ENCODE measurements around the gene NR4A3.
"Not testable (repeated sequence)": the region's sequence is repeated elsewhere in the genome, so short reads cannot be mapped to it uniquely, and the experiment has no call there.

Gene NR4A3

GRCh38 chr9:99821396-99822108 lies at the start of gene NR4A3:
NR4A3 (plus strand) TSS chr9:99821885; CDS start chr9:99828043, 6,158 bp downstream.
- H3K4me3 ChIP-seq (ENCODE audit: low read depth in 1 of 2, low read length in 2 of 2): peak within 1 kb of the TSS; percentile 85 to 93
- peaks cover 11 to 26% of the 10 kb centered on the region in 2 donors for H3K4me1 ChIP-seq (ENCODE audit: control insufficient read depth in 1 of 2, insufficient read depth in 2 of 2, low read length in 2 of 2)
- H3K27ac ChIP-seq (ENCODE audit: low read length): peak within 1 kb of the TSS; percentile 92
- no peaks in the 10 kb centered on the region for H3K9me3 ChIP-seq (ENCODE audit: control insufficient read depth in 1 of 2, low read length in 2 of 2)
- peaks cover 0 to 4% of the 10 kb centered on the region in 2 donors for H3K36me3 ChIP-seq (ENCODE audit: control insufficient read depth in 1 of 2, insufficient read depth in 2 of 2, low read length in 2 of 2)
- peaks cover 28% of the 10 kb centered on the region for H3K27me3 ChIP-seq (ENCODE audit: low read depth, low read length)

- H3K27ac ChIP-seq (ENCODE audit: low read length): no peak overlapping the region
- H3K27me3 ChIP-seq (ENCODE audit: low read depth, low read length): no peaks in the 10 kb centered on the region
- H3K36me3 ChIP-seq (ENCODE audit: control insufficient read depth in 1 of 2, insufficient read depth in 2 of 2, low read length in 2 of 2): no peaks in the 10 kb centered on the region
These were observed 48.1 kb upstream of the NR4A3 start for GRCh38 chr9:99773468-99774138.

GRCh38 chr9:99778308-99778707 lies 43.4 kb upstream of the NR4A3 start:
- Histone ChIP-seq H3K4me3 (ENCODE audit: low read depth in 1 of 2, low read length in 2 of 2) (no peak overlapping the region), H3K27ac (ENCODE audit: low read length) (no peak overlapping the region), H3K36me3 (ENCODE audit: control insufficient read depth in 1 of 2, insufficient read depth in 2 of 2, low read length in 2 of 2) (no peaks in the 10 kb centered on the region), H3K4me1 (ENCODE audit: control insufficient read depth in 1 of 2, insufficient read depth in 2 of 2, low read length in 2 of 2) (no peaks in the 10 kb centered on the region), H3K9me3 (ENCODE audit: control insufficient read depth in 1 of 2, low read length in 2 of 2) (no peaks in the 10 kb centered on the region), H3K27me3 (ENCODE audit: low read depth, low read length) (no peaks in the 10 kb centered on the region)

More at GRCh38 chr9:99773468-99774138, 48.1 kb upstream of the NR4A3 start:
- Histone ChIP-seq H3K9me3 (ENCODE audit: control insufficient read depth in 1 of 2, low read length in 2 of 2) (no peaks in the 10 kb centered on the region), H3K4me3 (ENCODE audit: low read depth in 1 of 2, low read length in 2 of 2) (no peak overlapping the region), H3K4me1 (ENCODE audit: control insufficient read depth in 1 of 2, insufficient read depth in 2 of 2, low read length in 2 of 2) (no peaks in the 10 kb centered on the region)

- no peaks in the 10 kb centered on the region for H3K9me3 ChIP-seq (ENCODE audit: control insufficient read depth in 1 of 2, low read length in 2 of 2)
- H3K4me1 ChIP-seq (ENCODE audit: control insufficient read depth in 1 of 2, insufficient read depth in 2 of 2, low read length in 2 of 2): no peaks in the 10 kb centered on the region
- H3K27me3 ChIP-seq (ENCODE audit: low read depth, low read length): no peaks in the 10 kb centered on the region
- no peak overlapping the region for H3K27ac ChIP-seq (ENCODE audit: low read length)
- no peaks in the 10 kb centered on the region for H3K36me3 ChIP-seq (ENCODE audit: control insufficient read depth in 1 of 2, insufficient read depth in 2 of 2, low read length in 2 of 2)
- no peak overlapping the region for H3K4me3 ChIP-seq (ENCODE audit: low read depth in 1 of 2, low read length in 2 of 2)
These were observed 42.8 kb upstream of the NR4A3 start for GRCh38 chr9:99778836-99779235.

- no peaks in the 10 kb centered on the region for H3K27me3 ChIP-seq (ENCODE audit: low read depth, low read length)
- H3K36me3 ChIP-seq (ENCODE audit: control insufficient read depth in 1 of 2, insufficient read depth in 2 of 2, low read length in 2 of 2): no peaks in the 10 kb centered on the region
- H3K4me3 ChIP-seq (ENCODE audit: low read depth in 1 of 2, low read length in 2 of 2): no peak overlapping the region
- H3K9me3 ChIP-seq (ENCODE audit: control insufficient read depth in 1 of 2, low read length in 2 of 2): no peaks in the 10 kb centered on the region
- H3K4me1 ChIP-seq (ENCODE audit: control insufficient read depth in 1 of 2, insufficient read depth in 2 of 2, low read length in 2 of 2): no peaks in the 10 kb centered on the region
- no peak overlapping the region for H3K27ac ChIP-seq (ENCODE audit: low read length)
These were observed 42.4 kb upstream of the NR4A3 start for GRCh38 chr9:99779277-99779676.

- H3K27ac ChIP-seq (ENCODE audit: low read length); H3K36me3 ChIP-seq (ENCODE audit: control insufficient read depth in 1 of 2, insufficient read depth in 2 of 2, low read length in 2 of 2); H3K4me3 ChIP-seq (ENCODE audit: low read depth in 1 of 2, low read length in 2 of 2); H3K27me3 ChIP-seq (ENCODE audit: low read depth, low read length); H3K9me3 ChIP-seq (ENCODE audit: control insufficient read depth in 1 of 2, low read length in 2 of 2); H3K4me1 ChIP-seq (ENCODE audit: control insufficient read depth in 1 of 2, insufficient read depth in 2 of 2, low read length in 2 of 2): not testable (repeated sequence)
These were observed 39.3 kb upstream of the NR4A3 start for GRCh38 chr9:99782349-99782748.

- H3K4me1 ChIP-seq (ENCODE audit: control insufficient read depth in 1 of 2, insufficient read depth in 2 of 2, low read length in 2 of 2): no peaks in the 10 kb centered on the region
- no peak overlapping the region for H3K4me3 ChIP-seq (ENCODE audit: low read depth in 1 of 2, low read length in 2 of 2)
- no peaks in the 10 kb centered on the region for H3K36me3 ChIP-seq (ENCODE audit: control insufficient read depth in 1 of 2, insufficient read depth in 2 of 2, low read length in 2 of 2)
- no peak overlapping the region for H3K27ac ChIP-seq (ENCODE audit: low read length)
- H3K27me3 ChIP-seq (ENCODE audit: low read depth, low read length): no peaks in the 10 kb centered on the region
- H3K9me3 ChIP-seq (ENCODE audit: control insufficient read depth in 1 of 2, low read length in 2 of 2): no peaks in the 10 kb centered on the region
These were observed 38.5 kb upstream of the NR4A3 start for GRCh38 chr9:99782962-99783718.

GRCh38 chr9:99783799-99784198 lies 37.9 kb upstream of the NR4A3 start:
- no peaks in the 10 kb centered on the region for H3K9me3 ChIP-seq (ENCODE audit: control insufficient read depth in 1 of 2, low read length in 2 of 2)
- H3K36me3 ChIP-seq (ENCODE audit: control insufficient read depth in 1 of 2, insufficient read depth in 2 of 2, low read length in 2 of 2): no peaks in the 10 kb centered on the region
- no peak overlapping the region for H3K4me3 ChIP-seq (ENCODE audit: low read depth in 1 of 2, low read length in 2 of 2)
- H3K4me1 ChIP-seq (ENCODE audit: control insufficient read depth in 1 of 2, insufficient read depth in 2 of 2, low read length in 2 of 2): no peaks in the 10 kb centered on the region
- no peaks in the 10 kb centered on the region for H3K27me3 ChIP-seq (ENCODE audit: low read depth, low read length)
- H3K27ac ChIP-seq (ENCODE audit: low read length): no peak overlapping the region

- no peaks in the 10 kb centered on the region for H3K4me1 ChIP-seq (ENCODE audit: control insufficient read depth in 1 of 2, insufficient read depth in 2 of 2, low read length in 2 of 2)
- H3K36me3 ChIP-seq (ENCODE audit: control insufficient read depth in 1 of 2, insufficient read depth in 2 of 2, low read length in 2 of 2): no peaks in the 10 kb centered on the region
- no peaks in the 10 kb centered on the region for H3K27me3 ChIP-seq (ENCODE audit: low read depth, low read length)
- no peak overlapping the region for H3K4me3 ChIP-seq (ENCODE audit: low read depth in 1 of 2, low read length in 2 of 2)
- no peaks in the 10 kb centered on the region for H3K9me3 ChIP-seq (ENCODE audit: control insufficient read depth in 1 of 2, low read length in 2 of 2)
- H3K27ac ChIP-seq (ENCODE audit: low read length): no peak overlapping the region
These were observed 36.6 kb upstream of the NR4A3 start for GRCh38 chr9:99785010-99785590.

- Histone ChIP-seq H3K27me3 (ENCODE audit: low read depth, low read length) (no peaks in the 10 kb centered on the region), H3K36me3 (ENCODE audit: control insufficient read depth in 1 of 2, insufficient read depth in 2 of 2, low read length in 2 of 2) (no peaks in the 10 kb centered on the region), H3K4me3 (ENCODE audit: low read depth in 1 of 2, low read length in 2 of 2) (no peak overlapping the region), H3K9me3 (ENCODE audit: control insufficient read depth in 1 of 2, low read length in 2 of 2) (no peaks in the 10 kb centered on the region), H3K27ac (ENCODE audit: low read length) (no peak overlapping the region), H3K4me1 (ENCODE audit: control insufficient read depth in 1 of 2, insufficient read depth in 2 of 2, low read length in 2 of 2) (no peaks in the 10 kb centered on the region)
These were observed 34.1 kb upstream of the NR4A3 start for GRCh38 chr9:99787556-99787955.

- Histone ChIP-seq H3K36me3 (ENCODE audit: control insufficient read depth in 1 of 2, insufficient read depth in 2 of 2, low read length in 2 of 2) (no peaks in the 10 kb centered on the region), H3K9me3 (ENCODE audit: control insufficient read depth in 1 of 2, low read length in 2 of 2) (no peaks in the 10 kb centered on the region), H3K27me3 (ENCODE audit: low read depth, low read length) (no peaks in the 10 kb centered on the region), H3K4me1 (ENCODE audit: control insufficient read depth in 1 of 2, insufficient read depth in 2 of 2, low read length in 2 of 2) (no peaks in the 10 kb centered on the region), H3K4me3 (ENCODE audit: low read depth in 1 of 2, low read length in 2 of 2) (no peak overlapping the region), H3K27ac (ENCODE audit: low read length) (no peak overlapping the region)
These were observed 28.2 kb upstream of the NR4A3 start for GRCh38 chr9:99793528-99793927.

Measured in muscle layer of duodenum (tissue), 2 donors.